Thyroid gland (tissue), 4 donors: Measurements from ENCODE around the gene CD300A.
"Not testable (repeated sequence)": the region's sequence is repeated elsewhere in the genome, so short reads cannot be mapped to it uniquely, and the experiment has no call there.

Experiments
- POLR2A ChIP-seq, 2 donors: fragments of 450-650 bp; IDR thresholded peaks; one replicate each; pipeline ENCODE4 v1.6.1; 2017; ENCODE audit warnings: antibody characterized with exemption in 2 of 2, mild to moderate bottlenecking in 2 of 2, moderate library complexity in 1 of 2
- TF ChIP-seq, protein P1 (sequence below), 6 experiments: fragments of 200-600 bp in 3 of 6; fragments of 450-650 bp in 3 of 6; sonication (generic) in 3 of 6; IDR thresholded peaks; one replicate each; pipeline ENCODE4 v1.5.1; 2016 to 2019; ENCODE audit warnings: antibody characterized with exemption in 6 of 6, mild to moderate bottlenecking in 2 of 6, inconsistent platforms in 1 of 6, moderate library complexity in 1 of 6

DNA sequence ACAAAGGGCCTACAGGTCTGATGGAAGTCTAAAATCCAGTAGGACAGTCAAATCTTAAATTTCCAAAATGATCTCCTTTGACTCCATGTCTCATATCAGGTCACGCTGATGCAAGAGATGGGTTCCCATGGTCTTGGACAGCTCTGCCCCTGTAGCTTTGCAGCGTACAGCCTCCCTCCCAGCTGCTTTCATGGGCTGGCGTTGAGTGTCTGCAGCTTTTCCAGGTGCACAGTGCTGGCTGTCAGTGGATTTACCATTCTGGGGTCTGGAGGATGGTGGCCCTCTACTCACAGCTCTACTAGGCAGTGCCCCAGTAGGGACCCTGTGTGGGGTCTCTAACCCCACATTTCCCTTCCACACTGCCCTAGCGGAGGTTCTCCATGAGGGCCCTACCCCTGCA is 21.8 kb downstream of the CD300A start:
- TF ChIP-seq, protein P1, sequence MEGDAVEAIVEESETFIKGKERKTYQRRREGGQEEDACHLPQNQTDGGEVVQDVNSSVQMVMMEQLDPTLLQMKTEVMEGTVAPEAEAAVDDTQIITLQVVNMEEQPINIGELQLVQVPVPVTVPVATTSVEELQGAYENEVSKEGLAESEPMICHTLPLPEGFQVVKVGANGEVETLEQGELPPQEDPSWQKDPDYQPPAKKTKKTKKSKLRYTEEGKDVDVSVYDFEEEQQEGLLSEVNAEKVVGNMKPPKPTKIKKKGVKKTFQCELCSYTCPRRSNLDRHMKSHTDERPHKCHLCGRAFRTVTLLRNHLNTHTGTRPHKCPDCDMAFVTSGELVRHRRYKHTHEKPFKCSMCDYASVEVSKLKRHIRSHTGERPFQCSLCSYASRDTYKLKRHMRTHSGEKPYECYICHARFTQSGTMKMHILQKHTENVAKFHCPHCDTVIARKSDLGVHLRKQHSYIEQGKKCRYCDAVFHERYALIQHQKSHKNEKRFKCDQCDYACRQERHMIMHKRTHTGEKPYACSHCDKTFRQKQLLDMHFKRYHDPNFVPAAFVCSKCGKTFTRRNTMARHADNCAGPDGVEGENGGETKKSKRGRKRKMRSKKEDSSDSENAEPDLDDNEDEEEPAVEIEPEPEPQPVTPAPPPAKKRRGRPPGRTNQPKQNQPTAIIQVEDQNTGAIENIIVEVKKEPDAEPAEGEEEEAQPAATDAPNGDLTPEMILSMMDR (IDR thresholded peaks at IDR 0.05): not testable (repeated sequence)
- not testable (repeated sequence) for TF ChIP-seq POLR2A (IDR thresholded peaks at IDR 0.05)
